Testis (tissue), 2 donors: ENCODE results near the gene UBTD2.

Experiments used
- CTCF ChIP-seq, 3 experiments: fragments of 450-650 bp in 2 of 3; fragments of 200-600 bp in 1 of 3; sonication (generic) in 1 of 3; IDR thresholded peaks; one replicate each; pipeline ENCODE4 v1.5.1; 2016 to 2019; ENCODE audit warnings: antibody characterized with exemption in 3 of 3, mild to moderate bottlenecking in 2 of 3, moderate library complexity in 1 of 3
- POLR2A ChIP-seq: fragments of 450-650 bp; IDR thresholded peaks from one replicate; pipeline ENCODE4 v1.6.1; 2017; ENCODE audit warnings: antibody characterized with exemption, mild to moderate bottlenecking, moderate library complexity

DNA sequence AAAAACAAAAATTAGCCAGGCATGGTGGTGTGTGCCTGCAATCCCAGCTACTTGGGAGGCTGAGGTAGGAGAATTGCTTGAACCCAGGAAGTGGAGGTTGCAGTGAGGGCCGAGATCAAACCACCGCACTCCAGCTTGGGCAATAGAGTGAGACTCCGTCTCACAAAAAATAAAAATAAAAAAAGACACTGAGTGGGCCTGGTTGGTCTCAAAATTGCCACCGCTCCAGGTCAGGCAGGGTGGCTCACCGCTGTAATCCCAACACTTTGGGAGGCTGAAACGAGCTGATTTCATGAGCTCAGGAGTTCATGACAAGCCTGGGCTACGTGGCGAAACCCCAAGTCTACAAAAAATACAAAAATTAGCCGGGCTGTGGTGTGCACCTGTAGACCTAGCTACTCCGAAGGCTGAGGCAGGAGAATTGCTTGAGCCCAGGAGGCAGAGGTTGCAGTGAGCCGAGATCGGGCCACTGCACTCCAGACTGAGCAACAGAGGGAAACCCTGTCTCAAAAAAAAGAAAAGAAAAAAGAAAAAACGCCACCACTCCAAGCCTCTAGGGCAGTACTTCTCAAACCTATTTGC is 97.4 kb downstream of the UBTD2 start:
- TF ChIP-seq CTCF (IDR thresholded peaks at IDR 0.05) (no peak), POLR2A (no peak)
